GM23338 (cell line): ENCODE results near the gene OR5L2. TPM values are rescaled to one million over a fixed set of nuclear protein-coding genes. Genes with fewer than 3 reads are reported as not detected.

Source experiments
- ATAC-seq: fragments of 200-7000 bp; cut with Tn5 transposase; 3 replicates; pipeline ENCODE4 v1.9.1; 2020
- DNase-seq: peaks from one replicate; pipeline ENCODE4 v3.0.0-alpha.2; 2015; ENCODE audit warnings: low spot score
- H2AFZ ChIP-seq: fragments of 200-600 bp; sonication (generic); 2 replicates; pipeline ENCODE4 v1.8.0; 2016; ENCODE audit warnings: antibody characterized with exemption, mild to moderate bottlenecking, moderate library complexity
- H3F3A ChIP-seq: fragments of 200-600 bp; sonication (generic); replicated peaks from 2 replicates; pipeline ENCODE4 v1.8.0; 2017; ENCODE audit warnings: antibody characterized with exemption, mixed run types, low read depth
- H3K27ac ChIP-seq: fragments of 200-600 bp; sonication (generic); 2 replicates; pipeline ENCODE4 v1.6.1; 2016; ENCODE audit warnings: low read depth
- H3K27me3 ChIP-seq: fragments of 200-600 bp; sonication (generic); 2 replicates; pipeline ENCODE4 v1.8.0; 2016; ENCODE audit warnings: mild to moderate bottlenecking, mixed run types, moderate library complexity; ENCODE audit not compliant: insufficient read depth
- H3K36me3 ChIP-seq: fragments of 200-600 bp; sonication (generic); 2 replicates; pipeline ENCODE4 v1.8.0; 2016; ENCODE audit warnings: mild to moderate bottlenecking; ENCODE audit not compliant: insufficient read depth
- H3K4me1 ChIP-seq: fragments of 200-600 bp; sonication (generic); 2 replicates; pipeline ENCODE4 v1.8.0; 2016; ENCODE audit warnings: mild to moderate bottlenecking, moderate library complexity; ENCODE audit not compliant: insufficient read depth
- H3K4me2 ChIP-seq: fragments of 200-600 bp; sonication (generic); 2 replicates; pipeline ENCODE4 v1.7.1; 2017; ENCODE audit warnings: mixed run types
- H3K4me3 ChIP-seq: fragments of 200-600 bp; sonication (generic); 2 replicates; pipeline ENCODE4 v1.6.1; 2016; ENCODE audit warnings: mixed run types
- H3K79me2 ChIP-seq: fragments of 200-600 bp; sonication (generic); replicated peaks from 2 replicates; pipeline ENCODE4 v1.8.0; 2017; ENCODE audit warnings: mild to moderate bottlenecking; ENCODE audit not compliant: insufficient read depth
- H3K9me2 ChIP-seq: fragments of 200-600 bp; sonication (generic); 2 replicates; pipeline ENCODE4 v1.8.0; 2017; ENCODE audit not compliant: insufficient read depth
- H4K20me1 ChIP-seq: fragments of 200-600 bp; sonication (generic); replicated peaks from 2 replicates; pipeline ENCODE4 v1.8.0; 2017; ENCODE audit warnings: mild to moderate bottlenecking; ENCODE audit not compliant: insufficient read depth
- H3K27ac Mint-ChIP-seq: 2 replicates; pipeline ENCODE4 v1.8.0; 2020; ENCODE audit warnings: inconsistent platforms, mild to moderate bottlenecking, moderate library complexity, mixed read lengths
- H3K27me3 Mint-ChIP-seq: 3 replicates; pipeline ENCODE4 v1.8.0; 2022; ENCODE audit warnings: low read depth, mild to moderate bottlenecking, moderate library complexity, mixed read lengths, inconsistent platforms; ENCODE audit not compliant: insufficient read depth, poor library complexity
- H3K36me3 Mint-ChIP-seq: 3 replicates; pipeline ENCODE4 v1.8.0; 2021; ENCODE audit warnings: low read depth, mild to moderate bottlenecking, inconsistent platforms, moderate library complexity, mixed read lengths
- H3K4me1 Mint-ChIP-seq: 3 replicates; pipeline ENCODE4 v1.8.0; 2020; ENCODE audit warnings: mild to moderate bottlenecking, inconsistent platforms, mixed read lengths
- H3K4me3 Mint-ChIP-seq: 3 replicates; pipeline ENCODE4 v1.8.0; 2021; ENCODE audit warnings: moderate library complexity, mild to moderate bottlenecking, inconsistent platforms, mixed read lengths
- H3K9me3 Mint-ChIP-seq: 3 replicates; pipeline ENCODE4 v1.8.0; 2020; ENCODE audit warnings: moderate library complexity, mild to moderate bottlenecking, inconsistent platforms, mixed read lengths
- EZH2 ChIP-seq: fragments of 200-600 bp; sonication (generic); IDR thresholded peaks from one replicate; pipeline ENCODE4 v1.8.0; 2017; ENCODE audit warnings: antibody characterized with exemption, mild to moderate bottlenecking, low read depth; ENCODE audit not compliant: unreplicated experiment
- EZH2phosphoT487 ChIP-seq: fragments of 200-600 bp; sonication (generic); IDR thresholded peaks from one replicate; pipeline ENCODE4 v1.8.1; 2018; ENCODE audit warnings: antibody characterized with exemption; ENCODE audit not compliant: unreplicated experiment
- POLR2AphosphoS5 ChIP-seq: IDR thresholded peaks from 2 replicates; pipeline ENCODE4 v1.6.1; 2016; ENCODE audit warnings: antibody characterized with exemption, low read depth
- ZNF331 ChIP-seq: fragments of 250-450 bp; sonication (Bioruptor Pico); IDR thresholded peaks from 2 replicates; pipeline ENCODE4 v1.5.0; 2020; ENCODE audit warnings: low read depth, mild to moderate bottlenecking, moderate library complexity
- polyA plus RNA-seq: library from polyadenylated mRNA; unstranded; fragments of >200 nt; fragmentation: Nextera tagmentation; extraction: Ambion mirVana; gene quantifications from 2 replicates; pipeline ENCODE4 v1.2.1, GENCODE V29; 2016
- total RNA-seq: library from RNA; depleted of rRNA; stranded (reverse); fragments of >200 nt; shearing (Covaris generic); gene quantifications from 2 replicates; pipeline ENCODE4 v1.2.3, GENCODE V29; 2014
- TF ChIP-seq, protein P1 (sequence below), 2 experiments: fragments of 200-600 bp in 1 of 2; sonication (generic) in 1 of 2; conservative IDR thresholded peaks; 2 replicates each; pipeline versions ENCODE4 v1.5.1 to v1.6.1; 2016 to 2017; ENCODE audit warnings: antibody characterized with exemption in 2 of 2, low read depth in 2 of 2, mild to moderate bottlenecking in 2 of 2, moderate library complexity in 1 of 2
- TF ChIP-seq, protein P2 (sequence below): IDR thresholded peaks from 2 replicates; pipeline ENCODE4 v1.6.1; 2016; ENCODE audit warnings: antibody characterized with exemption
- TF ChIP-seq, protein P3 (sequence below): fragments of 250-450 bp; sonication (Bioruptor Pico); IDR thresholded peaks from 2 replicates; pipeline ENCODE4 v1.5.0; 2020; ENCODE audit warnings: mild to moderate bottlenecking, moderate library complexity

The OR5L2 gene
- total and polyA plus RNA-seq, 2 experiments from 2014 or later, result not detected

DNA sequence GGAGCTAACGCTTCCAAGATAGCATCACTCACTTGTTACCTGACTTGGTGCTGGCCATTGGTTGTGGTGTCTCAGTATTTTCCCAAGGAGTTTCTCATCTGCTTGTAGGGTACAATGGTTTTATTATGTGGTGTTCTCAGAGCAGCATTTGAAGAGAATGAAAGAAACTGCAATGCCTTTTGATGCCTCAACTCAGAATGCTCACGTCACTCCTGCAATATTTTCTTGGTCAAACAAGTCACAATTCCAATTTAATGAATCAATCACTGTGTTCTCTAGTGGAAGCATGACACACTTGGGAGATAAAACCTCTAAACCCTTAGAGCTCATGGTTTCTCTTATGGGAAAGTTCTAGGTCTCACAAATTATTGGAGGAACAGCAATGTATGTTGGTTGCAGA is 33.7 kb upstream of the OR5L2 start:
- Mint-ChIP-seq H3K36me3 (peaks cover 5% of the 10 kb centered on the region), H3K4me1 (no peaks in the 10 kb centered on the region), H3K4me3 (no peak overlapping the region), H3K27me3 (peaks cover 2% of the 10 kb centered on the region), H3K27ac (no peak overlapping the region), H3K9me3 (peaks cover 76% of the 10 kb centered on the region)
- ATAC-seq (no peak), DNase-seq (no peak)
- TF ChIP-seq ZNF331 (CRISPR knock-in tag), result no peak
- no peak for TF ChIP-seq POLR2AphosphoS5
- no peak for TF ChIP-seq EZH2phosphoT487
- TF ChIP-seq, protein P1, sequence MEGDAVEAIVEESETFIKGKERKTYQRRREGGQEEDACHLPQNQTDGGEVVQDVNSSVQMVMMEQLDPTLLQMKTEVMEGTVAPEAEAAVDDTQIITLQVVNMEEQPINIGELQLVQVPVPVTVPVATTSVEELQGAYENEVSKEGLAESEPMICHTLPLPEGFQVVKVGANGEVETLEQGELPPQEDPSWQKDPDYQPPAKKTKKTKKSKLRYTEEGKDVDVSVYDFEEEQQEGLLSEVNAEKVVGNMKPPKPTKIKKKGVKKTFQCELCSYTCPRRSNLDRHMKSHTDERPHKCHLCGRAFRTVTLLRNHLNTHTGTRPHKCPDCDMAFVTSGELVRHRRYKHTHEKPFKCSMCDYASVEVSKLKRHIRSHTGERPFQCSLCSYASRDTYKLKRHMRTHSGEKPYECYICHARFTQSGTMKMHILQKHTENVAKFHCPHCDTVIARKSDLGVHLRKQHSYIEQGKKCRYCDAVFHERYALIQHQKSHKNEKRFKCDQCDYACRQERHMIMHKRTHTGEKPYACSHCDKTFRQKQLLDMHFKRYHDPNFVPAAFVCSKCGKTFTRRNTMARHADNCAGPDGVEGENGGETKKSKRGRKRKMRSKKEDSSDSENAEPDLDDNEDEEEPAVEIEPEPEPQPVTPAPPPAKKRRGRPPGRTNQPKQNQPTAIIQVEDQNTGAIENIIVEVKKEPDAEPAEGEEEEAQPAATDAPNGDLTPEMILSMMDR (conservative IDR thresholded peaks at IDR 0.05; ENCODE audit: low read depth in 2 of 2), result no peak
- TF ChIP-seq, protein P2, sequence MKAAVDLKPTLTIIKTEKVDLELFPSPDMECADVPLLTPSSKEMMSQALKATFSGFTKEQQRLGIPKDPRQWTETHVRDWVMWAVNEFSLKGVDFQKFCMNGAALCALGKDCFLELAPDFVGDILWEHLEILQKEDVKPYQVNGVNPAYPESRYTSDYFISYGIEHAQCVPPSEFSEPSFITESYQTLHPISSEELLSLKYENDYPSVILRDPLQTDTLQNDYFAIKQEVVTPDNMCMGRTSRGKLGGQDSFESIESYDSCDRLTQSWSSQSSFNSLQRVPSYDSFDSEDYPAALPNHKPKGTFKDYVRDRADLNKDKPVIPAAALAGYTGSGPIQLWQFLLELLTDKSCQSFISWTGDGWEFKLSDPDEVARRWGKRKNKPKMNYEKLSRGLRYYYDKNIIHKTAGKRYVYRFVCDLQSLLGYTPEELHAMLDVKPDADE, result no peak
- TF ChIP-seq, protein P3, sequence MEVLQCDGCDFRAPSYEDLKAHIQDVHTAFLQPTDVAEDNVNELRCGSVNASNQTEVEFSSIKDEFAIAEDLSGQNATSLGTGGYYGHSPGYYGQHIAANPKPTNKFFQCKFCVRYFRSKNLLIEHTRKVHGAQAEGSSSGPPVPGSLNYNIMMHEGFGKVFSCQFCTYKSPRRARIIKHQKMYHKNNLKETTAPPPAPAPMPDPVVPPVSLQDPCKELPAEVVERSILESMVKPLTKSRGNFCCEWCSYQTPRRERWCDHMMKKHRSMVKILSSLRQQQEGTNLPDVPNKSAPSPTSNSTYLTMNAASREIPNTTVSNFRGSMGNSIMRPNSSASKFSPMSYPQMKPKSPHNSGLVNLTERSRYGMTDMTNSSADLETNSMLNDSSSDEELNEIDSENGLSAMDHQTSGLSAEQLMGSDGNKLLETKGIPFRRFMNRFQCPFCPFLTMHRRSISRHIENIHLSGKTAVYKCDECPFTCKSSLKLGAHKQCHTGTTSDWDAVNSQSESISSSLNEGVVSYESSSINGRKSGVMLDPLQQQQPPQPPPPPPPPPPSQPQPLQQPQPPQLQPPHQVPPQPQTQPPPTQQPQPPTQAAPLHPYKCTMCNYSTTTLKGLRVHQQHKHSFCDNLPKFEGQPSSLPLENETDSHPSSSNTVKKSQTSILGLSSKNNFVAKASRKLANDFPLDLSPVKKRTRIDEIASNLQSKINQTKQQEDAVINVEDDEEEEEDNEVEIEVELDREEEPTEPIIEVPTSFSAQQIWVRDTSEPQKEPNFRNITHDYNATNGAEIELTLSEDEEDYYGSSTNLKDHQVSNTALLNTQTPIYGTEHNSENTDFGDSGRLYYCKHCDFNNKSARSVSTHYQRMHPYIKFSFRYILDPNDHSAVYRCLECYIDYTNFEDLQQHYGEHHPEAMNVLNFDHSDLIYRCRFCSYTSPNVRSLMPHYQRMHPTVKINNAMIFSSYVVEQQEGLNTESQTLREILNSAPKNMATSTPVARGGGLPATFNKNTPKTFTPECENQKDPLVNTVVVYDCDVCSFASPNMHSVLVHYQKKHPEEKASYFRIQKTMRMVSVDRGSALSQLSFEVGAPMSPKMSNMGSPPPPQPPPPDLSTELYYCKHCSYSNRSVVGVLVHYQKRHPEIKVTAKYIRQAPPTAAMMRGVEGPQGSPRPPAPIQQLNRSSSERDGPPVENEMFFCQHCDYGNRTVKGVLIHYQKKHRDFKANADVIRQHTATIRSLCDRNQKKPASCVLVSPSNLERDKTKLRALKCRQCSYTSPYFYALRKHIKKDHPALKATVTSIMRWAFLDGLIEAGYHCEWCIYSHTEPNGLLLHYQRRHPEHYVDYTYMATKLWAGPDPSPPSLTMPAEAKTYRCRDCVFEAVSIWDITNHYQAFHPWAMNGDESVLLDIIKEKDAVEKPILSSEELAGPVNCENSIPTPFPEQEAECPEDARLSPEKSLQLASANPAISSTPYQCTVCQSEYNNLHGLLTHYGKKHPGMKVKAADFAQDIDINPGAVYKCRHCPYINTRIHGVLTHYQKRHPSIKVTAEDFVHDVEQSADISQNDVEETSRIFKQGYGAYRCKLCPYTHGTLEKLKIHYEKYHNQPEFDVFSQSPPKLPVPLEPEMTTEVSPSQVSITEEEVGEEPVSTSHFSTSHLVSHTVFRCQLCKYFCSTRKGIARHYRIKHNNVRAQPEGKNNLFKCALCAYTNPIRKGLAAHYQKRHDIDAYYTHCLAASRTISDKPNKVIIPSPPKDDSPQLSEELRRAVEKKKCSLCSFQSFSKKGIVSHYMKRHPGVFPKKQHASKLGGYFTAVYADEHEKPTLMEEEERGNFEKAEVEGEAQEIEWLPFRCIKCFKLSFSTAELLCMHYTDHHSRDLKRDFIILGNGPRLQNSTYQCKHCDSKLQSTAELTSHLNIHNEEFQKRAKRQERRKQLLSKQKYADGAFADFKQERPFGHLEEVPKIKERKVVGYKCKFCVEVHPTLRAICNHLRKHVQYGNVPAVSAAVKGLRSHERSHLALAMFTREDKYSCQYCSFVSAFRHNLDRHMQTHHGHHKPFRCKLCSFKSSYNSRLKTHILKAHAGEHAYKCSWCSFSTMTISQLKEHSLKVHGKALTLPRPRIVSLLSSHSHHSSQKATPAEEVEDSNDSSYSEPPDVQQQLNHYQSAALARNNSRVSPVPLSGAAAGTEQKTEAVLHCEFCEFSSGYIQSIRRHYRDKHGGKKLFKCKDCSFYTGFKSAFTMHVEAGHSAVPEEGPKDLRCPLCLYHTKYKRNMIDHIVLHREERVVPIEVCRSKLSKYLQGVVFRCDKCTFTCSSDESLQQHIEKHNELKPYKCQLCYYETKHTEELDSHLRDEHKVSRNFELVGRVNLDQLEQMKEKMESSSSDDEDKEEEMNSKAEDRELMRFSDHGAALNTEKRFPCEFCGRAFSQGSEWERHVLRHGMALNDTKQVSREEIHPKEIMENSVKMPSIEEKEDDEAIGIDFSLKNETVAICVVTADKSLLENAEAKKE, result no peak
- no peak for TF ChIP-seq EZH2
- no peaks in the 10 kb centered on the region for H3K79me2 ChIP-seq
- H3K36me3 ChIP-seq, result no peaks in the 10 kb centered on the region
- H3K4me3 ChIP-seq, result no peak overlapping the region
- no peaks in the 10 kb centered on the region for H3K4me1 ChIP-seq
- no peaks in the 10 kb centered on the region for H4K20me1 ChIP-seq
- no peaks in the 10 kb centered on the region for H3K9me2 ChIP-seq
- H3K4me2 ChIP-seq, result no peak overlapping the region
- no peak overlapping the region for H2AFZ ChIP-seq
- H3F3A ChIP-seq, result no peaks in the 10 kb centered on the region
- no peak overlapping the region for H3K27ac ChIP-seq
- H3K27me3 ChIP-seq, result no peaks in the 10 kb centered on the region
